Measurements from ENCODE around the gene NIPBL. TPM values are rescaled to one million over a fixed set of nuclear protein-coding genes. Genes with fewer than 3 reads are reported as not detected.
"Not testable (repeated sequence)": the region's sequence is repeated elsewhere in the genome, so short reads cannot be mapped to it uniquely, and the experiment has no call there.

The NIPBL gene
- total and polyA plus RNA-seq, 7 donors: 7.6 to 66.4 (median 53.5) TPM

- no peaks in the 10 kb centered on the region for H3K9me3 ChIP-seq
- intact Hi-C loops (cut with DNase I): no loop called here
- WGBS, 2 donors: 59 to 83% methylated on average over 6 of the region's 6 CpGs
- H3K36me3 ChIP-seq: peaks cover 0 to 5% (median 2%) of the 10 kb centered on the region in 4 donors
- H3K27me3 ChIP-seq: no peaks in the 10 kb centered on the region
- H3K4me1 ChIP-seq: no peaks in the 10 kb centered on the region
- H3K4me3 ChIP-seq: no peak overlapping the region
- TF ChIP-seq POLR2AphosphoS5 (IDR thresholded peaks at IDR 0.05): no peak
- no peak for TF ChIP-seq EP300 (IDR thresholded peaks at IDR 0.05)
- TF ChIP-seq, protein P1, sequence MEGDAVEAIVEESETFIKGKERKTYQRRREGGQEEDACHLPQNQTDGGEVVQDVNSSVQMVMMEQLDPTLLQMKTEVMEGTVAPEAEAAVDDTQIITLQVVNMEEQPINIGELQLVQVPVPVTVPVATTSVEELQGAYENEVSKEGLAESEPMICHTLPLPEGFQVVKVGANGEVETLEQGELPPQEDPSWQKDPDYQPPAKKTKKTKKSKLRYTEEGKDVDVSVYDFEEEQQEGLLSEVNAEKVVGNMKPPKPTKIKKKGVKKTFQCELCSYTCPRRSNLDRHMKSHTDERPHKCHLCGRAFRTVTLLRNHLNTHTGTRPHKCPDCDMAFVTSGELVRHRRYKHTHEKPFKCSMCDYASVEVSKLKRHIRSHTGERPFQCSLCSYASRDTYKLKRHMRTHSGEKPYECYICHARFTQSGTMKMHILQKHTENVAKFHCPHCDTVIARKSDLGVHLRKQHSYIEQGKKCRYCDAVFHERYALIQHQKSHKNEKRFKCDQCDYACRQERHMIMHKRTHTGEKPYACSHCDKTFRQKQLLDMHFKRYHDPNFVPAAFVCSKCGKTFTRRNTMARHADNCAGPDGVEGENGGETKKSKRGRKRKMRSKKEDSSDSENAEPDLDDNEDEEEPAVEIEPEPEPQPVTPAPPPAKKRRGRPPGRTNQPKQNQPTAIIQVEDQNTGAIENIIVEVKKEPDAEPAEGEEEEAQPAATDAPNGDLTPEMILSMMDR (IDR thresholded peaks at IDR 0.05): no peak
- H3K27ac ChIP-seq: no peak overlapping the region
- DNase-seq: no peak
Measured at GRCh38 chr5:37088009-37088408, 211.4 kb downstream of the NIPBL start.

DNA sequence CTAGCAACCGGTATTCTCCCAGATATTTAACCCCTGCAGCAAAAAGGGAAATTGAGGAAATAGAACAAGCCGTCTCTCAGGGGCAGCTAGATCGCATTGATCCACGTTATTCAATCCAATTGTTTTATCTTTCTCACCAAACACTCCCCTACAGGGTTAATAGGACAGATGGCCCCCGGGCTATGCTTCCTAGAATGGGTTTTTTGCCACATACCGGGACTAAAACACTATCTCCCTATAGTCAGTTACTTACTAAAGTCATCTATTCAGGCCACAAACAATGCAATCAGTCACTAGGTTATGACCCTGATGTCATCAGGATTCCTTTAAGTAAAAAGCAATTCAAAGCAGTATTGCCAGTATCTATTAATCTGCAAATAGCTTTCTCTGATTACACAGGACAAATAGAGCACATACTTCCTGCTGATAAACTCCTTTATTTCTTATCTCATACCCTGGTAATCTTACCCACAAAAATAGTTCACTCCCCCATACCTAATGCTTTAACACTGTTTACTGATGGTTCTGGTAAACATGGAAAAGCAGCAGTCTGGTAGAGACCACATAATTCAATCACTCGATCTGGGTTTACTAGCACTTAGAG is 213.7 kb downstream of the NIPBL start:
- H3K9me3 ChIP-seq: no peaks in the 10 kb centered on the region
- H3K4me1 ChIP-seq: no peaks in the 10 kb centered on the region
- WGBS, 2 donors: 31 to 70% methylated on average over 7 of the region's 7 CpGs
- peaks cover 0 to 9% (median under 1%) of the 10 kb centered on the region in 4 donors for H3K36me3 ChIP-seq
- intact Hi-C loops (cut with DNase I): no loop called here
- no peak overlapping the region for H3K4me3 ChIP-seq
- TF ChIP-seq EP300 (IDR thresholded peaks at IDR 0.05) (no peak), POLR2AphosphoS5 (IDR thresholded peaks at IDR 0.05) (no peak), POLR2A (IDR thresholded peaks at IDR 0.05) (no peak)
- TF ChIP-seq, protein P1 (IDR thresholded peaks at IDR 0.05): no peak
- no peak overlapping the region for H3K27ac ChIP-seq
- no peaks in the 10 kb centered on the region for H3K27me3 ChIP-seq
- no peak for DNase-seq

DNA sequence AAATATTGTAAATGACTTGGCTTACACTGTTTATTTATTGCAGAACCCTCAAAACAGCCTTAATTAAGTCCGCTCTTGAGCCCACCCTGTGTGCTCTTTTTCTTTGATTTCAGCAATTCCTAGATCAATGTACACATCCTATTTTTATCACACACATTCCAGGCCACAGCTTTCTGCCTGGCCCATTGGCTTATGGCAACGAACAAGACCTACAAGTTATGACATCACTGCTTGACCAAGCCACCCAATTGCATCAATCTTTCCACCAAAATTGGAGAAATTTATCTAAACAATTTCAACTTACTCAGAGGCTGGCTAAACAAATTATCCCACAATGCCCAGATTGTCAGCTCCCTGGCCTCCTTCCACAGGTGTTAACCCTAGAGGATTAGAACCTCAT is 214.2 kb downstream of the NIPBL start:
- no peak overlapping the region for H3K27ac ChIP-seq
- TF ChIP-seq POLR2AphosphoS5 (IDR thresholded peaks at IDR 0.05): no peak
- no peak for TF ChIP-seq EP300 (IDR thresholded peaks at IDR 0.05)
- TF ChIP-seq, protein P1 (IDR thresholded peaks at IDR 0.05): no peak
- TF ChIP-seq POLR2A (IDR thresholded peaks at IDR 0.05): no peak
- 83 to 84% methylated on average over 2 of the region's 2 CpGs for WGBS, 2 donors
- no peak overlapping the region for H3K4me3 ChIP-seq
- H3K9me3 ChIP-seq: no peaks in the 10 kb centered on the region
- intact Hi-C loops (cut with DNase I): no loop called here
- H3K36me3 ChIP-seq: peaks cover 0 to 5% (median 0%) of the 10 kb centered on the region in 4 donors
- no peaks in the 10 kb centered on the region for H3K4me1 ChIP-seq
- H3K27me3 ChIP-seq: no peaks in the 10 kb centered on the region
- DNase-seq: no peak

- 17 to 53% methylated on average over 3 to 4 of the region's 4 CpGs for WGBS, 2 donors
Measured at GRCh38 chr5:37093795-37094194, 217.2 kb downstream of the NIPBL start.

GRCh38 chr5:37099267-37099666 is 222.7 kb downstream of the NIPBL start:
- H3K4me1 ChIP-seq; H3K27ac ChIP-seq; H3K27me3 ChIP-seq; H3K9me3 ChIP-seq; intact Hi-C loops (cut with DNase I); H3K4me3 ChIP-seq; DNase-seq: not testable (repeated sequence)
- 95 to 99% methylated on average over 5 of the region's 5 CpGs for WGBS, 2 donors
- peaks cover 0 to 13% (median 7%) of the 10 kb centered on the region in 4 donors for H3K36me3 ChIP-seq

More at GRCh38 chr5:37093795-37094194, 217.2 kb downstream of the NIPBL start:
- H3K9me3 ChIP-seq; H3K27me3 ChIP-seq; H3K27ac ChIP-seq; intact Hi-C loops (cut with DNase I); H3K36me3 ChIP-seq; H3K4me1 ChIP-seq; H3K4me3 ChIP-seq; DNase-seq: not testable (repeated sequence)

DNA sequence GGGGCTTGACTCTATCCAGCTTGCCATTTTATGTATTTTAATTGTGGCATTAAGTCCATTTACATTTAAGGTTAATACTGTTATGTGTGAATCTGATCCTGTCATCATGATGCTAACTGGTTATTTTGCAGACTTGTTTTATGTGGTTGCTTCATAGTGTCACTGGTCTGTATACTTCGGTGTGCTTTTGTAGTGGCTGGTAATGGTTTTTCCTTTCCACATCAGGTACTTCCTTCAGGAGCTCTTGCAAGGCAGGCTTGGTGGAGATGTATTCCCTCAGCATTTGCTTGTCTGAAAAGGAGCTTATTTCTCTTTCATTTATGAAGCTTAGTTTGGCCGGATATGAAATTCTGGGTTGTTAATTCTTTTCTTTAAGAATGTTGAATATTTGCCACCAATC is 226.7 kb downstream of the NIPBL start:
- Histone ChIP-seq H3K36me3 (peaks cover 0 to 53% (median 28%) of the 10 kb centered on the region in 4 donors), H3K27ac (no peak overlapping the region), H3K4me1 (no peaks in the 10 kb centered on the region), H3K27me3 (no peaks in the 10 kb centered on the region), H3K9me3 (peaks cover 0 to 3% (median 2%) of the 10 kb centered on the region in 4 donors), H3K4me3 (no peak overlapping the region)
- 87 to 98% methylated on average over 2 of the region's 2 CpGs for WGBS, 2 donors
- no peak for DNase-seq
- intact Hi-C loops (cut with DNase I): no loop called here
- TF ChIP-seq POLR2AphosphoS5 (IDR thresholded peaks at IDR 0.05) (no peak), POLR2A (IDR thresholded peaks at IDR 0.05) (no peak), EP300 (IDR thresholded peaks at IDR 0.05) (no peak)
- TF ChIP-seq, protein P1 (IDR thresholded peaks at IDR 0.05): no peak
